CD4-positive, alpha-beta T cell treated with Interleukin-1 beta for 1 hour (primary cell): ENCODE data around the gene TLCD3B.

Experiments
- DNase-seq, 2 donors: peaks; one replicate each; pipeline ENCODE4 v3.0.0-alpha.2; 2020 to 2022

Gene TLCD3B

DNA sequence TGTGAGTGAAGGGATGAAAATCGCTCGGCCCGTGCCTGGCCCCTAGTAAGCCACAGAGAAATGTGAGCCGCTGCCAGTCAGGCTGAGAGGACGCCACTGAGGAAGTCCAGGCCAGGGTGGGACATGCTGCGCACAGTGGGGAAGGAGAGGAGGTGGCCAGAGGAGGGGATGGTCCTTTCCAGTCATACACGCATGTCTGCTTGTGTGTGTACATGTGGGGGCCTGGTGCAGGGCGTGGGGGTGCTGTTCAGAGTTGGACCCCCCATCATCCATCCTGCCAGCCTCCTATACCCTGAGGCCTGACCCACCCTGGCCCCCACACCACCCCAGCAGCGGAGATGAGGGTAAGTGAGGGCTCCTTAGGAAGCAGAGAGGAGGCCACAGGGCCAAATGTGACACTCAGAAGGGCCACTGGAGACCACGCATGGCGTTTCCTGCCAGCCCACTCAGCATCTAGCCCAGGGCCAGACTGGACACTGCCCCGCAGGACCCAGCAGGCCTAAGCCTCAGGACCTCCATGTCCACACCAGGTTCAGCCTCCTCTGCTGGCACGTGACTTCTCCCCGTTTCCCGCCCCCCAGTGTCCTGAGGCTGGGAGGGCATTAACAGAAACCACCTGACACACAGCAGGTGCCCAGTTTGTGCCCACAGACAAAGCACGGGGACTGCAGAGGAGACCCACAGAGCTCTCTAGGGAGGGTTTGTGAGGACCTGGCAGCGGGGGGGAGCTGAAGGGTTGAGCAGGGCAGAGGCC is 27.2 kb downstream of the TLCD3B start:
- no peak for DNase-seq

- no peak for DNase-seq
Measured at GRCh38 chr16:30002614-30003346, 28.3 kb downstream of the TLCD3B start.

DNA sequence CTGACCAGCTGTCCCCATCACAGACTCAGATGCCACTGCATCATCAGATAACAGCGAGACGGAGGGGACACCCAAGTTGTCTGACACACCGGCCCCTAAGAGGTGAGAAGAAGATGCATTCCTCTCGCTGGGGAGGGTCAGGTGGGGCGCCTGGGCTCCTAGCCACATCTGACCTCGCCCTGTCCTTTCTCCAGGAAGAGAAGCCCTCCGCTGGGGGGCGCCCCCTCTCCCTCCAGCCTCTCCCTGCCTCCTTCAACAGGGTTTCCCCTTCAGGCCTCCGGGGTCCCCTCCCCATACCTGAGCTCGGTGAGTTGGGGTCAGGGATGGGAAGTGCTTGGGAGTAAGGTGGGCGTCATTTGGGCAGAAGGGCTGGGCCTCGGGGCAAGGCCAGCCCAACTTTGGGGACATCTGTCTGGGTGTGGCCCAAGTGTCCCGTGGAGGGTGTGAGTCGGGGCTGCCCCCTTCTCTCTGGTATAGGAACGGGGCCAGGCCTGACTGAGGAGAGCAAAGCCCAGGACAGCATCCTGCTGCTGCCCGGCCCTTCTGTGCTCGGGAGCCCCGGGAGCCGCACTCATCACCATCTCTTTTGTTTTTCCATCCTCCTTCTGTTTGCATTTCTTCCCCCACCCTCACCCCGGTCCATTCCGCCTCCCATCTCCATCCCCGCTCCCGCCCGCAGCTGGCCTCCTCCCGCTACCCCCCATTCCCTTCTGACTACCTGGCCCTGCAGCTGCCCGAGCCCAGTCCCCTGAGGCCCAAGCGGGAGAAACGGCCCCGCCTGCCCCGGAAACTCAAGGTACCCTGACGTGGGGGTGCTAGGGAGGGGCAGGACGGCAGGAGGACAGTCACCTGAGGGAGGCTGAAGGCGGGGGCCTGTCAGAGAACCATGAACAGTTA is 30.1 kb downstream of the TLCD3B start:
- DNase-seq: no peak

DNA sequence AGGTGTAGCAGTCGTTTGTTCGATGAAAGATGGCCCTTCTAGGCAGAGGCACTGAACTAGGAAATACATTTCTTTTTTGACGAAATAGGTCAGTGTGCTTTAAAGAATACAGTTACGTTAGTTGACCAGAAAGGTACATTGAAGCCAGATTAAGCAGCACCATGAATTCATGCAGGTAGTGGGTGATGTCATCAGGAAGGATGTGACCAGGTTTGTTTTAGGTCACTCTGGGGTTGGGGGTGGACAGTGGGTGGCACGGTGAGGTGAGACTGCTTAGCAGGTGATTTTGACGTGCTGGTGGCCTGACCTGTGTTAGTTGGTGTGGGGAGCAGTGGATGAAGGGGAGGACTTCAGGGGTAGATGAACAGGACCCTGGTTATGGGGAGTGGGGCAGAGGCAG is 31.5 kb downstream of the TLCD3B start:
- DNase-seq: no peak

- DNase-seq: no peak
Measured at GRCh38 chr16:29996766-29997250, 34.3 kb downstream of the TLCD3B start.

GRCh38 chr16:29995911-29996765 is 34.9 kb downstream of the TLCD3B start, which contains the start of gene INO80E:
TSS of gene INO80E (plus strand) at chr16:29996241. CDS start at chr16:29996311, 70 bp downstream.
- peak; percentile 98 for DNase-seq

DNA sequence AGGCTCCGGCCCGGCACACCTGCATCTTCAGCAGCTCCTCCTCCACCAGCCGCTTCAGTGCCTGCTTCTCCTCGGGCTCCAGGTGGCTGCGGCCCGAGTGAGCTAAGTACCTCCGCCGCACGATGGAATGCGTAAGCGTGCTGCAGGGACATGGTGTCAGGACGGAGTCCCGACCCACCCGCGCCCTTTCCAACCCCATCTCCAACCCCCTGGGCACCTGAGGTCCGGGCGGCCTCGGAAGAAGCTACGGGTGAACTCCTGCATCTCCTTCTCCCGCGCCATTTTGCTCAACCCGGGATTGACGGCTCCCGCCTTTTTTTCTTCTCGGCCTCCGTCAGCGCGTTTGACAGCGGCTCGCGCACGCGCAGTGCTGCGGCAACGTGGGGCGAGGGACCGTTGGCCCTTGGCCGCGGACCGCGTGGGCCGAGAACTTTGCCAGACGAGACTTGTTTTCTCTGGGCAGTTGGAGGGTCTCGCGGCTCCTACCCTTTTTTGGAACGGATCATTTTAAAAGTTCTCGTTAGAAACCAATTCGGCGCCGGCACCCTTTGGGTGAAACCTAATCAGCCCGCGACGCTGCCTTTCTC is 35.7 kb downstream of the TLCD3B start, which contains the start of gene HIRIP3:
HIRIP3 (minus strand) TSS at position 294 of the 587 bp plus-strand sequence; CDS start at position 282, 12 bp downstream.
- DNase-seq: peak; percentile 87 to 88

GRCh38 chr16:29994600-29995323 is 36.3 kb downstream of the TLCD3B start:
- DNase-seq: peak in 1 of 2 donors; percentile 77

- DNase-seq: no peak
Measured at GRCh38 chr16:29993903-29994599, 37.0 kb downstream of the TLCD3B start.

GRCh38 chr16:29993191-29993902 is 37.7 kb downstream of the TLCD3B start:
- DNase-seq: no peak

DNA sequence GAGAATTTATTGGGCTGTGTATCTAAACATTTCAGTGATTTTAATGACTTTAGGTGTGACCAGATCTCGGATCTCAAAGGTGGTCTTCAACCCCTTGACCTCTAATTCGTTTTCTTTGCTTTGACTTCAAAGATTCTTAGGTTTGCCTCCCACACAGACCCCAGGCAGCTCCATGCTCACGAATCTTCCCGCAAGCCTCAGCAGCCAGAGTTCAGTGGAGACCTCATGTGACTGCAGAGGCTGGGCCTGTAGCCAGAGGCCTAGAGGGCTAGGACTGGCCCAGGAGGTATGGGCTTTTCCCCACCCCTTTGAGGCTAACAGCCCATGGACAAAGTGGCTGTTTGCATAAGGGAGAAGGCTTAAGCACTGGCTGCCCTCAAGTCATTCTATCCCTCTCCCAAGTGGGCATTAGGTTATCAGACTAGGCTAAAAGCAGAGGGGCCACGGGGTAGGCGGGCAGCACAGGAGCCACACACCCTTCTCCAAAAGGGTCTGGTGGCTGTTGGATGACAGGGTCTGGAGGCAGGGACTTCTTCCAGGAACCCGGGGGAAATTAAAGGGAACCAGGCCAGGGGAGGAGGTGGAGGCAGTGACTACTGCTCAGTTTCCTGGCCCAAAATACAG is 38.6 kb downstream of the TLCD3B start:
- no peak for DNase-seq

DNA sequence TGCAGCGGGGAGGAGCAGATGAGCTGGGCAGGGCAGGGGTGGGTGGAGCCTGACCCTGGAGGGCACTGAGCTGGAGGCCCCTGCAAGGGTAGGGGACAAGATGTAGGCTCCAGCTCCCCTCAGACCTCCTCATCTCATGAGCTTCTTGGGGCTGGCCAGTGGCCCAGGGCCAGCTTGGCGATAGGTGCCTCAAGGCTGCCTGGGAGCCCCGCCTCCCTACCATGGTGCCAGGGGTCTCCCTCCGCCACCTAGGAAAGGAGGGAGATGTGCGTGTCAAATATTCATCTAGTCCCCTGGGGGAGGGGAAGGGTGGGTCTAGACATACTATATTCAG is 39.5 kb downstream of the TLCD3B start:
- no peak for DNase-seq

- no peak for DNase-seq
Measured at GRCh38 chr16:29990883-29991570, 40.0 kb downstream of the TLCD3B start.

GRCh38 chr16:29990034-29990433 is 41.0 kb downstream of the TLCD3B start:
- DNase-seq: no peak

GRCh38 chr16:29989111-29989858 is 41.8 kb downstream of the TLCD3B start:
- no peak for DNase-seq

- DNase-seq: no peak
Measured at GRCh38 chr16:29988346-29989075, 42.6 kb downstream of the TLCD3B start.
